Neural progenitor cell (in vitro differentiated cells): ENCODE measurements around the gene LCE4A. TPM values are rescaled to one million over a fixed set of nuclear protein-coding genes. Genes with fewer than 3 reads are reported as not detected.

Source experiments
- DNase-seq: peaks from one replicate; pipeline ENCODE4 v3.0.0-alpha.2; 2016; ENCODE audit warnings: low spot score
- H2AFZ ChIP-seq: fragments of 200-600 bp; sonication (generic); replicated peaks from 2 replicates; pipeline ENCODE4 v1.6.1; 2016; ENCODE audit warnings: antibody characterized with exemption
- H3F3A ChIP-seq: fragments of 200-600 bp; sonication (generic); 2 replicates; pipeline ENCODE4 v1.6.1; 2016; ENCODE audit warnings: antibody characterized with exemption, low read depth
- H3K27ac ChIP-seq: fragments of 200-600 bp; sonication (generic); 2 replicates; pipeline ENCODE4 v1.5.1; 2016; ENCODE audit warnings: mild to moderate bottlenecking
- H3K27me3 ChIP-seq: fragments of 200-600 bp; sonication (generic); 2 replicates; pipeline ENCODE4 v1.6.1; 2016; ENCODE audit warnings: mild to moderate bottlenecking, moderate library complexity
- H3K36me3 ChIP-seq: fragments of 200-600 bp; sonication (generic); 2 replicates; pipeline ENCODE4 v1.5.1; 2016
- H3K4me1 ChIP-seq: fragments of 200-600 bp; sonication (generic); 2 replicates; pipeline ENCODE4 v1.6.1; 2016; ENCODE audit warnings: mixed run types
- H3K4me2 ChIP-seq: fragments of 200-600 bp; sonication (generic); 2 replicates; pipeline ENCODE4 v1.6.1; 2016
- H3K4me3 ChIP-seq: fragments of 200-600 bp; sonication (generic); 2 replicates; pipeline ENCODE4 v1.5.1; 2016
- H3K79me2 ChIP-seq: fragments of 200-600 bp; sonication (generic); 2 replicates; pipeline ENCODE4 v1.6.1; 2016; ENCODE audit warnings: low read depth
- H3K9ac ChIP-seq: fragments of 200-600 bp; sonication (generic); 2 replicates; pipeline ENCODE4 v1.6.1; 2016
- H3K9me3 ChIP-seq: fragments of 200-600 bp; sonication (generic); 2 replicates; pipeline ENCODE4 v1.5.1; 2016; ENCODE audit warnings: low read depth
- H4K20me1 ChIP-seq: fragments of 200-600 bp; sonication (generic); 2 replicates; pipeline ENCODE4 v1.6.1; 2016; ENCODE audit warnings: low read depth
- H3K27ac Mint-ChIP-seq: 3 replicates; pipeline ENCODE4 v1.8.0; 2021; ENCODE audit warnings: mixed read lengths
- H3K27me3 Mint-ChIP-seq: 2 replicates; pipeline ENCODE4 v1.8.0; 2022; ENCODE audit warnings: low read depth, mild to moderate bottlenecking, inconsistent platforms, moderate library complexity, mixed read lengths; ENCODE audit not compliant: insufficient read depth
- H3K36me3 Mint-ChIP-seq: 3 replicates; pipeline ENCODE4 v1.8.0; 2021; ENCODE audit warnings: mixed read lengths
- H3K4me1 Mint-ChIP-seq: 3 replicates; pipeline ENCODE4 v1.8.0; 2021; ENCODE audit warnings: mixed read lengths
- H3K4me3 Mint-ChIP-seq: 3 replicates; pipeline ENCODE4 v1.8.0; 2021; ENCODE audit warnings: mild to moderate bottlenecking, moderate library complexity, mixed read lengths
- H3K9me3 Mint-ChIP-seq: 3 replicates; pipeline ENCODE4 v1.8.0; 2020; ENCODE audit warnings: mixed read lengths
- CTCF ChIP-seq: fragments of 200-600 bp; sonication (generic); IDR thresholded peaks from 2 replicates; pipeline ENCODE4 v1.5.1; 2017; ENCODE audit warnings: antibody characterized with exemption, mild to moderate bottlenecking
- EZH2 ChIP-seq: fragments of 200-600 bp; sonication (generic); IDR thresholded peaks from 2 replicates; pipeline ENCODE4 v1.6.1; 2017; ENCODE audit warnings: antibody characterized with exemption, mild to moderate bottlenecking, moderate library complexity
- EZH2phosphoT487 ChIP-seq: fragments of 200-600 bp; sonication (generic); IDR thresholded peaks from 2 replicates; pipeline ENCODE4 v1.6.1; 2017; ENCODE audit warnings: antibody characterized with exemption
- total RNA-seq: library from RNA; depleted of rRNA; stranded (reverse); fragments of >200 nt; gene quantifications from 2 replicates; pipeline ENCODE4 v1.2.3, GENCODE V29; 2015; ENCODE audit warnings: low replicate concordance

LCE4A gene
- total RNA-seq, 1 donor from 2014 or later: not detected

GRCh38 chr1:152735648-152736047 is 27.7 kb downstream of the LCE4A start:
- no peaks in the 10 kb centered on the region for H3F3A ChIP-seq
- H2AFZ ChIP-seq: no peak overlapping the region
- no peaks in the 10 kb centered on the region for H3K79me2 ChIP-seq
- Mint-ChIP-seq H3K27ac (no peak overlapping the region), H3K4me1 (no peaks in the 10 kb centered on the region), H3K9me3 (peaks cover 22% of the 10 kb centered on the region), H3K36me3 (no peaks in the 10 kb centered on the region), H3K4me3 (no peak overlapping the region), H3K27me3 (peaks cover 7% of the 10 kb centered on the region)
- no peaks in the 10 kb centered on the region for H3K4me1 ChIP-seq
- no peak for TF ChIP-seq CTCF
- TF ChIP-seq EZH2phosphoT487: no peak
- no peak for TF ChIP-seq EZH2
- no peaks in the 10 kb centered on the region for H3K36me3 ChIP-seq
- H3K4me2 ChIP-seq: no peak overlapping the region
- H3K9me3 ChIP-seq: peaks cover 19% of the 10 kb centered on the region
- DNase-seq: no peak
- H4K20me1 ChIP-seq: no peaks in the 10 kb centered on the region
- H3K9ac ChIP-seq: no peak overlapping the region
- H3K4me3 ChIP-seq: no peak overlapping the region
- no peaks in the 10 kb centered on the region for H3K27me3 ChIP-seq
- no peak overlapping the region for H3K27ac ChIP-seq

GRCh38 chr1:152737997-152738396 is 30.0 kb downstream of the LCE4A start:
- TF ChIP-seq CTCF (no peak), EZH2phosphoT487 (no peak), EZH2 (no peak)
- Histone ChIP-seq H3K4me3 (no peak overlapping the region), H3K27me3 (no peaks in the 10 kb centered on the region), H3K4me1 (no peaks in the 10 kb centered on the region), H2AFZ (no peak overlapping the region), H3K79me2 (no peaks in the 10 kb centered on the region), H3K9me3 (peaks cover 31% of the 10 kb centered on the region), H3K36me3 (no peaks in the 10 kb centered on the region), H3K9ac (no peak overlapping the region), H3F3A (no peaks in the 10 kb centered on the region), H3K4me2 (no peak overlapping the region), H4K20me1 (no peaks in the 10 kb centered on the region), H3K27ac (no peak overlapping the region)
- H3K4me1 Mint-ChIP-seq: no peaks in the 10 kb centered on the region
- H3K9me3 Mint-ChIP-seq: peaks cover 28% of the 10 kb centered on the region
- H3K27me3 Mint-ChIP-seq: peaks cover 7% of the 10 kb centered on the region
- no peaks in the 10 kb centered on the region for H3K36me3 Mint-ChIP-seq
- no peak overlapping the region for H3K4me3 Mint-ChIP-seq
- H3K27ac Mint-ChIP-seq: no peak overlapping the region
- no peak for DNase-seq

- Mint-ChIP-seq H3K27ac (no peak overlapping the region), H3K36me3 (no peaks in the 10 kb centered on the region), H3K4me3 (no peak overlapping the region), H3K9me3 (peaks cover 36% of the 10 kb centered on the region), H3K4me1 (no peaks in the 10 kb centered on the region), H3K27me3 (peaks cover 7% of the 10 kb centered on the region)
- no peak overlapping the region for H3K9ac ChIP-seq
- H4K20me1 ChIP-seq: no peaks in the 10 kb centered on the region
- DNase-seq: no peak
- no peak overlapping the region for H2AFZ ChIP-seq
- H3K4me3 ChIP-seq: no peak overlapping the region
- H3K79me2 ChIP-seq: no peaks in the 10 kb centered on the region
- no peaks in the 10 kb centered on the region for H3K4me1 ChIP-seq
- peaks cover 37% of the 10 kb centered on the region for H3K9me3 ChIP-seq
- TF ChIP-seq EZH2phosphoT487 (no peak), CTCF (no peak), EZH2 (no peak)
- H3K36me3 ChIP-seq: no peaks in the 10 kb centered on the region
- H3K4me2 ChIP-seq: no peak overlapping the region
- H3K27ac ChIP-seq: no peak overlapping the region
- H3F3A ChIP-seq: no peaks in the 10 kb centered on the region
- H3K27me3 ChIP-seq: no peaks in the 10 kb centered on the region
Observed at GRCh38 chr1:152739841-152740240, 31.9 kb downstream of the LCE4A start.
